ENCODE data around the gene PDE7B. TPM values are rescaled to one million over a fixed set of nuclear protein-coding genes. Genes with fewer than 3 reads are reported as not detected.

The PDE7B gene
- total RNA-seq, 1 donor from 2014 or later, result 0.84 TPM

GRCh38 chr6:136014454-136015437 lies 163.2 kb downstream of the PDE7B start:
- Histone ChIP-seq H3K27me3 (ENCODE audit: control insufficient read depth, insufficient read depth, low read length) (no peaks in the 10 kb centered on the region), H3K36me3 (ENCODE audit: control insufficient read depth, insufficient read depth, low read length) (no peaks in the 10 kb centered on the region), H3K4me3 (ENCODE audit: low read depth, low read length) (no peak overlapping the region)
- peak; percentile 71 for DNase-seq (ENCODE audit: low read depth)
- no peak for TF ChIP-seq CTCF (IDR thresholded peaks at IDR 0.05; ENCODE audit: insufficient read depth, low read length, poor library complexity, severe bottlenecking)

- Histone ChIP-seq H3K4me3 (ENCODE audit: low read depth, low read length) (no peak overlapping the region), H3K27me3 (ENCODE audit: control insufficient read depth, insufficient read depth, low read length) (no peaks in the 10 kb centered on the region), H3K36me3 (ENCODE audit: control insufficient read depth, insufficient read depth, low read length) (no peaks in the 10 kb centered on the region)
- no peak for TF ChIP-seq CTCF (IDR thresholded peaks at IDR 0.05; ENCODE audit: insufficient read depth, low read length, poor library complexity, severe bottlenecking)
- no peak for DNase-seq (ENCODE audit: low read depth)
These were observed 164.0 kb downstream of the PDE7B start for GRCh38 chr6:136015531-136015930.

GRCh38 chr6:136016228-136017225 lies 165.0 kb downstream of the PDE7B start:
- TF ChIP-seq CTCF (IDR thresholded peaks at IDR 0.05; ENCODE audit: insufficient read depth, low read length, poor library complexity, severe bottlenecking), result no peak
- no peak overlapping the region for H3K4me3 ChIP-seq (ENCODE audit: low read depth, low read length)
- no peaks in the 10 kb centered on the region for H3K36me3 ChIP-seq (ENCODE audit: control insufficient read depth, insufficient read depth, low read length)
- no peak for DNase-seq (ENCODE audit: low read depth)
- H3K27me3 ChIP-seq (ENCODE audit: control insufficient read depth, insufficient read depth, low read length), result no peaks in the 10 kb centered on the region

GRCh38 chr6:136020691-136021090 lies 169.2 kb downstream of the PDE7B start:
- TF ChIP-seq CTCF (IDR thresholded peaks at IDR 0.05; ENCODE audit: insufficient read depth, low read length, poor library complexity, severe bottlenecking), result no peak
- H3K36me3 ChIP-seq (ENCODE audit: control insufficient read depth, insufficient read depth, low read length), result no peaks in the 10 kb centered on the region
- H3K4me3 ChIP-seq (ENCODE audit: low read depth, low read length), result no peak overlapping the region
- DNase-seq (ENCODE audit: low read depth), result no peak
- H3K27me3 ChIP-seq (ENCODE audit: control insufficient read depth, insufficient read depth, low read length), result no peaks in the 10 kb centered on the region

DNA sequence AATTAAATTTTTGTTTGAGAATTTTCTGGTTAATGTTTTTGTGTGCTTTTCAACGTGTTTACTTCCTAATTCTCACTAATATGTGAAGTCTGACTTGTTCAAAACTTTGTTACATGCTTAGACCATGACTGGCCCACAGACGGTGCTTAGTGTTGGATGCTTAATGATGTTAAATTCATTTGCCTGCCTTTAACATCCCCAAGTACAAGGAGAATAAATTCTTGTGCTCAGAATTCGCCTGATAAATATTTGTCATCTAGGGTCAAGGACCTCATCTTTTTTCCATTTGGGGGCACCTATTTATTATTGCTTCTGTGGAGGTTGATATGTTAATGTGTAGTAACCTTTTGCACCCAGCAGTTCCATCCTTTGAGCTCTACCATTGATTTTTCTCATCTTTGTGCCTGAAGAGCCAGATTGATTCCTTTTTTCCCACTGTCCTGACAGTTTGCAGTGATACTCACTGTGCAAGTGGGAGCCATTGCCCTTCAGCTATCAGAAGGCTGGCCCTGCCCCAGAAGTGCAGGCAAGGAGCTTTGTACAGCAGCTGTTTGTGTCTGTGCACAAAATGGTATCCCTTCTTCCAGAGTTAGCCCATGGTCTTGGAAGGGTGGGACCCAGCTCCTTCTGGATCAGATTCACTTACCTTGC lies 170.8 kb downstream of the PDE7B start:
- H3K36me3 ChIP-seq (ENCODE audit: control insufficient read depth, insufficient read depth, low read length), result no peaks in the 10 kb centered on the region
- no peaks in the 10 kb centered on the region for H3K27me3 ChIP-seq (ENCODE audit: control insufficient read depth, insufficient read depth, low read length)
- no peak overlapping the region for H3K4me3 ChIP-seq (ENCODE audit: low read depth, low read length)
- DNase-seq (ENCODE audit: low read depth), result no peak
- TF ChIP-seq CTCF (IDR thresholded peaks at IDR 0.05; ENCODE audit: insufficient read depth, low read length, poor library complexity, severe bottlenecking), result no peak

Data from kidney epithelial cell (primary cell).